Measurements from ENCODE around the gene MICB. TPM values are rescaled to one million over a fixed set of nuclear protein-coding genes. Genes with fewer than 3 reads are reported as not detected.

MICB gene
- total RNA-seq, 1 experiment from 2014 or later: 4.3 TPM

DNA sequence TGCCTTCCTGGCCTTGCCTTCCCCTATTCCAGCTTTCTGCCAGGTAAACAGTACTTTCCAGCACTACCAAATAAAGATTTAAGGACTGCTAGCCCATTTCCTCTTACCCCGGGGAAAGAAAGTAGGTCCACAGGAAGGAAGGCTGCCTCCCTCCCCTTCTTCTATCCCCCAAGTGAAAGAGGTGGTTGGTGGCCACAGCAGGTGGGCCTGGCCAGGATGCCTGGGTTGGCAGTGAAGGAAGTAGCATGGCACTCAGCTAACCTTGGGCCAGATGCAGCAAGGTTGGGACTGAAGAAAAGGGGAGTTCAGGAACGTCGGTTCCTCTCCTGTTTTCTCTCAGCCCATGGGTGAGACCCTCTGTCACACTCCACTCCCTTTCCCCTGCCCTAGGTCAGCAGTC is 58.4 kb downstream of the MICB start:
- POLR2A ChIA-PET: interaction anchor here (0.6 to 1.1 kb wide), 4 partner anchors 10 to 95 kb away, joined by 3 read pairs; partner anchors contain the start of genes ATP6V1G2 and DDX39B

DNA sequence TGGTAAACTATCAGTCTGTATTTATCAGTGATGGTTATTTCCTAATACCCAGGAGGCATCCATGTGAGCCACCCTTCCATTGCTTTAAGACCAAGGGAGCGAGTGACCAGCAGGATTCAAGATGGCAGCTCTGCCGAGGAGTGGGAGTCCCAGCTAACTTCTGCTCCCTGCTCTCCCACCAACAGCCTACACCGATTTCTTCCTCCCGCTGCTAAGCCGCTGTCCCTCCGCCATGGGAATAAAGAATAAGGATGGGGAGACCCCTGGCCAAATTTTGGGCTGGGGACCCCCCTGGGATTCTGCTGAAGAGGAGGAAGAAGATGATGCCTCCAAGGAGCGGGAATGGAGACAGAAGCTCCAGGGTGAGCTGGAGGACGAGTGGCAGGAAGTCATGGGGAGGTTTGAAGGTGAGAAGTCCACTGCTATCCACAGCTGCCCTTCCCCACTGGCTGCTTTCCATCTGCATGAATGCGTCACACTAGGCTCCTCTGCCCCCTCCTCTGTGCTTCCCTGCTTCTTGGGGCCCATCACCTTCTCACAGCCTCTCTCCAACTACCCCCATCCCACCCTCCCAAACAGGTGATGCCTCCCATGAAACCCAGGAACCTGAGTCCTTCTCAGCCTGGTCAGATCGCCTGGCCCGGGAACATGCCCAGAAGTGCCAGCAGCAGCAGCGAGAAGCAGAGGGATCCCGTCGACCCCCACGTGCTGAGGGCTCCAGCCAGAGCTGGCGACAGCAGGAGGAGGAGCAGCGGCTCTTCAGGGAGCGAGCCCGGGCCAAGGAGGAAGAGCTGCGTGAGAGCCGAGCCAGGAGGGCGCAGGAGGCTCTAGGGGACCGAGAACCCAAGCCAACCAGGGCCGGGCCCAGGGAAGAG is 59.7 kb downstream of the MICB start:
- H3K27me3 Mint-ChIP-seq (ENCODE audit: insufficient read depth, unreplicated experiment): no peaks in the 10 kb centered on the region
- POLR2A ChIA-PET: interaction anchor here (0.7 kb wide), 1 partner anchor 396 kb away, joined by 3 read pairs; no protein-coding TSS in a partner anchor
- H3K27ac Mint-ChIP-seq (ENCODE audit: low read depth, unreplicated experiment): no peak overlapping the region
- peaks cover 49% of the 10 kb centered on the region for H3K36me3 Mint-ChIP-seq (ENCODE audit: insufficient read depth, unreplicated experiment)
- H3K4me1 Mint-ChIP-seq (ENCODE audit: insufficient read depth, unreplicated experiment): peaks cover 20% of the 10 kb centered on the region
- TSS peak; percentile 22 for BruUV-seq (replicated peaks)
- intact Hi-C loops (cut with micrococcal nuclease): no loop called here
- no peak for DNase-seq (ENCODE audit: unreplicated experiment)
- TF ChIP-seq, protein P1, sequence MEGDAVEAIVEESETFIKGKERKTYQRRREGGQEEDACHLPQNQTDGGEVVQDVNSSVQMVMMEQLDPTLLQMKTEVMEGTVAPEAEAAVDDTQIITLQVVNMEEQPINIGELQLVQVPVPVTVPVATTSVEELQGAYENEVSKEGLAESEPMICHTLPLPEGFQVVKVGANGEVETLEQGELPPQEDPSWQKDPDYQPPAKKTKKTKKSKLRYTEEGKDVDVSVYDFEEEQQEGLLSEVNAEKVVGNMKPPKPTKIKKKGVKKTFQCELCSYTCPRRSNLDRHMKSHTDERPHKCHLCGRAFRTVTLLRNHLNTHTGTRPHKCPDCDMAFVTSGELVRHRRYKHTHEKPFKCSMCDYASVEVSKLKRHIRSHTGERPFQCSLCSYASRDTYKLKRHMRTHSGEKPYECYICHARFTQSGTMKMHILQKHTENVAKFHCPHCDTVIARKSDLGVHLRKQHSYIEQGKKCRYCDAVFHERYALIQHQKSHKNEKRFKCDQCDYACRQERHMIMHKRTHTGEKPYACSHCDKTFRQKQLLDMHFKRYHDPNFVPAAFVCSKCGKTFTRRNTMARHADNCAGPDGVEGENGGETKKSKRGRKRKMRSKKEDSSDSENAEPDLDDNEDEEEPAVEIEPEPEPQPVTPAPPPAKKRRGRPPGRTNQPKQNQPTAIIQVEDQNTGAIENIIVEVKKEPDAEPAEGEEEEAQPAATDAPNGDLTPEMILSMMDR (IDR thresholded peaks at IDR 0.05; ENCODE audit: unreplicated experiment): no peak
- CTCF ChIA-PET: interaction anchor here (1.0 kb wide), 1 partner anchor 40 kb away, joined by 4 read pairs; no protein-coding TSS in a partner anchor
- H3K4me3 Mint-ChIP-seq (ENCODE audit: unreplicated experiment): no peak overlapping the region
- H3K9me3 Mint-ChIP-seq (ENCODE audit: unreplicated experiment): no peaks in the 10 kb centered on the region

More for the DNA sequence above, 58.4 kb downstream of the MICB start:
- TF ChIP-seq, protein P1 (IDR thresholded peaks at IDR 0.05; ENCODE audit: unreplicated experiment): no peak
- Mint-ChIP-seq H3K9me3 (ENCODE audit: unreplicated experiment) (no peaks in the 10 kb centered on the region), H3K4me3 (ENCODE audit: unreplicated experiment) (no peak overlapping the region), H3K27me3 (ENCODE audit: insufficient read depth, unreplicated experiment) (no peaks in the 10 kb centered on the region), H3K36me3 (ENCODE audit: insufficient read depth, unreplicated experiment) (peaks cover 56% of the 10 kb centered on the region), H3K4me1 (ENCODE audit: insufficient read depth, unreplicated experiment) (peaks cover 20% of the 10 kb centered on the region), H3K27ac (ENCODE audit: low read depth, unreplicated experiment) (no peak overlapping the region)
- BruUV-seq (replicated peaks): no TSS peak
- intact Hi-C loops (cut with micrococcal nuclease): no loop called here
- no peak for DNase-seq (ENCODE audit: unreplicated experiment)
- CTCF ChIA-PET: interaction anchor here (0.6 kb wide), 2 partner anchors 43 to 243 kb away, joined by 3 read pairs; no protein-coding TSS in a partner anchor

DNA sequence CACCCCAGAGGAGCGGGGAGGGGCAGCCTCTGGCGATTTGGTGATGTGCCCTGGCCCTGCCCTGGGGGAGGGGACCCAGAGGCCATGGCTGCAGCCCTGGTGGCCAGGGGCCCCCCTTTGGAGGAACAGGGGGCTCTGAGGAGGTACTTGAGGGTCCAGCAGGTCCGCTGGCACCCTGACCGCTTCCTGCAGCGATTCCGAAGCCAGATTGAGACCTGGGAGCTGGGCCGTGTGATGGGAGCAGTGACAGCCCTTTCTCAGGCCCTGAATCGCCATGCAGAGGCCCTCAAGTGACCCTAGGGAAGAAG is 60.3 kb downstream of the MICB start:
- Mint-ChIP-seq H3K27ac (ENCODE audit: low read depth, unreplicated experiment) (no peak overlapping the region), H3K9me3 (ENCODE audit: unreplicated experiment) (no peaks in the 10 kb centered on the region), H3K4me3 (ENCODE audit: unreplicated experiment) (no peak overlapping the region), H3K27me3 (ENCODE audit: insufficient read depth, unreplicated experiment) (no peaks in the 10 kb centered on the region), H3K36me3 (ENCODE audit: insufficient read depth, unreplicated experiment) (peaks cover 43% of the 10 kb centered on the region), H3K4me1 (ENCODE audit: insufficient read depth, unreplicated experiment) (peaks cover 20% of the 10 kb centered on the region)
- TF ChIP-seq, protein P1 (IDR thresholded peaks at IDR 0.05; ENCODE audit: unreplicated experiment): no peak
- DNase-seq (ENCODE audit: unreplicated experiment): no peak
- BruUV-seq (replicated peaks): no TSS peak
- intact Hi-C loops (cut with micrococcal nuclease): no loop called here
- CTCF ChIA-PET: interaction anchor here (0.6 to 1.0 kb wide), 2 partner anchors 40 to 278 kb away, joined by 4 to 5 read pairs; no protein-coding TSS in a partner anchor
- POLR2A ChIA-PET: interaction anchor here (1.2 kb wide), 1 partner anchor 37 kb away, joined by 3 read pairs; no protein-coding TSS in a partner anchor
